Osteoblast (primary cell): Measurements from ENCODE around the gene HS3ST3B1. TPM values are rescaled to one million over a fixed set of nuclear protein-coding genes. Genes with fewer than 3 reads are reported as not detected.

Experiments used
- DNase-seq: peaks from one replicate; pipeline ENCODE4 v3.0.0; 2011; ENCODE audit warnings: low spot score, mixed read lengths; ENCODE audit not compliant: insufficient read length; ENCODE audit errors: missing footprints
- H2AFZ ChIP-seq: 2 replicates; pipeline ENCODE4 v1.6.0; 2011; ENCODE audit warnings: mild to moderate bottlenecking, low read length
- H3K27ac ChIP-seq: 2 replicates; pipeline ENCODE4 v1.5.1; 2011; ENCODE audit warnings: mild to moderate bottlenecking, low read depth, low read length, moderate library complexity
- H3K27me3 ChIP-seq: 2 replicates; pipeline ENCODE4 v1.6.0; 2012; ENCODE audit warnings: mild to moderate bottlenecking, control low read depth, inconsistent platforms, low read length, moderate library complexity; ENCODE audit not compliant: insufficient read depth
- H3K36me3 ChIP-seq: 2 replicates; pipeline ENCODE4 v1.5.1; 2011; ENCODE audit warnings: mild to moderate bottlenecking, low read length, control low read depth, moderate library complexity; ENCODE audit not compliant: insufficient read depth
- H3K4me1 ChIP-seq: 2 replicates; pipeline ENCODE4 v1.5.1; 2011; ENCODE audit warnings: mild to moderate bottlenecking, low read length, control low read depth, moderate library complexity; ENCODE audit not compliant: insufficient read depth
- H3K4me2 ChIP-seq: 2 replicates; pipeline ENCODE4 v1.6.0; 2011; ENCODE audit warnings: mild to moderate bottlenecking, low read length; ENCODE audit not compliant: insufficient read depth
- H3K4me3 ChIP-seq: fragments of 200-600 bp; sonication (generic); 3 replicates; pipeline ENCODE4 v1.5.1; 2012; ENCODE audit warnings: mild to moderate bottlenecking, low read length, inconsistent platforms; ENCODE audit not compliant: insufficient read depth
- H3K79me2 ChIP-seq: 2 replicates; pipeline ENCODE4 v1.6.0; 2012; ENCODE audit warnings: mild to moderate bottlenecking, low read length, control low read depth, inconsistent platforms; ENCODE audit not compliant: insufficient read depth
- H3K9me3 ChIP-seq: 2 replicates; pipeline ENCODE4 v1.5.1; 2011; ENCODE audit warnings: low read depth, low read length, control low read depth
- H4K20me1 ChIP-seq: 2 replicates; pipeline ENCODE4 v1.6.0; 2012; ENCODE audit warnings: mild to moderate bottlenecking, low read length, control low read depth; ENCODE audit not compliant: insufficient read depth
- total RNA-seq: library from RNA; depleted of rRNA; stranded (reverse); fragments of >200 nt; gene quantifications from 2 replicates; pipeline ENCODE4 v1.2.3, GENCODE V29; 2012
- TF ChIP-seq, protein P1 (sequence below): IDR thresholded peaks from 2 replicates; pipeline ENCODE4 v1.5.1; 2011; ENCODE audit warnings: mild to moderate bottlenecking, low read depth, low read length, moderate library complexity; ENCODE audit errors: extremely low read depth

HS3ST3B1 gene
- total RNA-seq, 1 donor, result 13.4 TPM

DNA sequence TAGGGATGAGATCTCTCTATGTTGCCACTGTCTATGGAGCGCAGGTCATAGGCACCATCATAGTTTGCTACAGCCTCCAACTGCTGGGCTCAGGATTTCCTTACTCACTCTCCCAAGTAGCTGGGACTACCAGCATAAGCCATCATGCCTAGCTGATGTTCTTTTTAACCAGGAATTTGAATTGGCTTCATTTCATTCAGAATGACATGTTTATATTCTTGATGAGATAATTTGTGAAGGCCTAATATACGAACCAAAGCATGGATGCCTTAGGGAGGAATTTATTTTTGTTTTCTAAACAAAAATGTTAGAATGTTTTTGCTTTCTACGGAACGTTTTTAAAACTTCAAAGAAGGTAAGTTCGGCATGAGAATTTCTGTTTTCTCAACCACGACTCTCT lies 71.6 kb downstream of the HS3ST3B1 start:
- no peaks in the 10 kb centered on the region for H3K9me3 ChIP-seq
- no peak overlapping the region for H3K27ac ChIP-seq
- no peaks in the 10 kb centered on the region for H3K27me3 ChIP-seq
- no peak overlapping the region for H3K4me2 ChIP-seq
- H3K4me3 ChIP-seq, result no peak overlapping the region
- peaks cover 5% of the 10 kb centered on the region for H3K4me1 ChIP-seq
- no peak overlapping the region for H2AFZ ChIP-seq
- DNase-seq, result no peak
- no peaks in the 10 kb centered on the region for H4K20me1 ChIP-seq
- H3K79me2 ChIP-seq, result no peaks in the 10 kb centered on the region
- TF ChIP-seq, protein P1, sequence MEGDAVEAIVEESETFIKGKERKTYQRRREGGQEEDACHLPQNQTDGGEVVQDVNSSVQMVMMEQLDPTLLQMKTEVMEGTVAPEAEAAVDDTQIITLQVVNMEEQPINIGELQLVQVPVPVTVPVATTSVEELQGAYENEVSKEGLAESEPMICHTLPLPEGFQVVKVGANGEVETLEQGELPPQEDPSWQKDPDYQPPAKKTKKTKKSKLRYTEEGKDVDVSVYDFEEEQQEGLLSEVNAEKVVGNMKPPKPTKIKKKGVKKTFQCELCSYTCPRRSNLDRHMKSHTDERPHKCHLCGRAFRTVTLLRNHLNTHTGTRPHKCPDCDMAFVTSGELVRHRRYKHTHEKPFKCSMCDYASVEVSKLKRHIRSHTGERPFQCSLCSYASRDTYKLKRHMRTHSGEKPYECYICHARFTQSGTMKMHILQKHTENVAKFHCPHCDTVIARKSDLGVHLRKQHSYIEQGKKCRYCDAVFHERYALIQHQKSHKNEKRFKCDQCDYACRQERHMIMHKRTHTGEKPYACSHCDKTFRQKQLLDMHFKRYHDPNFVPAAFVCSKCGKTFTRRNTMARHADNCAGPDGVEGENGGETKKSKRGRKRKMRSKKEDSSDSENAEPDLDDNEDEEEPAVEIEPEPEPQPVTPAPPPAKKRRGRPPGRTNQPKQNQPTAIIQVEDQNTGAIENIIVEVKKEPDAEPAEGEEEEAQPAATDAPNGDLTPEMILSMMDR, result no peak
- no peaks in the 10 kb centered on the region for H3K36me3 ChIP-seq

DNA sequence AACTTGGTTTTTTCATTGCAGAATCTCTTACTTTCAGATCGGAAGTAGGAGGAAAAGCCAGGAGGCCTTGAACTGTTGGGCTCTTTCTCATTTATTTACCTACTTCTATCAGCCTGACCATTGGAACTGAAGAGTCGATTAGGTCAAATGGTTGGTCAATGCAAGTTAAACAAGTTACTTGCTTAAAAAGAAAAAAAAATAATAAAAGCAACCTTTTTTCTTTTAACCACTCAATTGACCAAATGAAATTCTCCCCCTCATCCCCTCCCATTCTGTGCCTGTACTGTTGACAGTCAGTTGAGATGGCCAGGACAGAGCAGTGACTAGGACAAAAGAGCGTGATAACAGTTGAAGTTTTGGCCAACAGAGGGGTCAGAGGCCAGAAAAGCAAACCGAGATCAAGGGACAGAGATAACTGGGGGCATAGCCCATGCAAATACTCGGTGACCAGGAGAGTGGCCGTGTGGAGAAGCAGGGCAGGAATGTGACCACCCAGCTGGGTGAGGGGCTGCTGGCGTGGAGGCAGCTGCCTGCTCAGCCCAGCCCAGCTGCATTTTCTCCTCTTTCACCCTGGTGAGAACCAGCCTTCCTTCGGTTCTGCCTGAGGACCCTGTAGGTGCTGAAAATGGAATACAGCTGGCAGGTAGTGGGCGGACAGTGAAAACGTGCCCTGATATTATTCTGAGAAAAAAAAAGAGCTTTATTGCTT lies 72.2 kb downstream of the HS3ST3B1 start:
- TF ChIP-seq, protein P1, result no peak

DNA sequence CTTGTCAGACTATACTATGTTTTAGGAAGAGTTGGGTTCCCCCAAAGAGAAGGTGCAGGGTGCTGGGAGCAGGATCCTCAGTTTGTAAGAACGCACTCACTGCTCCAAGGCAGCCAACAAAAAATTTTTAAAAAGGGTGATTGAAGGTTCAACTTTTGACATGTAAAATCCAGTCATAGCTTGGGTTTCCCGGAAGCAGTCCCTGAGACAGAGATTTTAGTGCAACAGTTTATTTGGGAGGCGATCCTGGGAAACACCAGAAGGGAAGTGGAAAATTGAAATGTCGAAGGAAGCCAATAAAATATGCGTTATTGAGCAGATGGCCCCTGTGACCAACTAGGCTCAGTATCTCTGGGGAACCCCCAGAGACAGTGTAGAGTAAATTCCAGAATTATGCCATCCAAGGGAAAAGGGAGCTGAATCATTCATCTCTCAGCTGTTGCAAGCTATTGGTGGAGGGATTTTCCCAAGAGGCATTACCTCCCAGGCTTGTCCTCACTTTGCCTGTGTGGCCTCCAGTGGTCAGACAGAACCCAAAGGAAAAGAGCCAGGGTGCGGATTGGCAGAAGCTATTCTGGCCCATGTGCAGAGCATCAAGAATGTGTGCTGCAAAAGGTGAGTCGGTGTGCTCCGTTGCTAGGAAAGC lies 72.9 kb downstream of the HS3ST3B1 start:
- Histone ChIP-seq H2AFZ (no peak overlapping the region), H3K36me3 (no peaks in the 10 kb centered on the region), H3K27ac (no peak overlapping the region), H3K4me2 (no peak overlapping the region), H3K9me3 (no peaks in the 10 kb centered on the region), H3K27me3 (no peaks in the 10 kb centered on the region), H4K20me1 (no peaks in the 10 kb centered on the region), H3K4me1 (peaks cover 5% of the 10 kb centered on the region), H3K4me3 (no peak overlapping the region), H3K79me2 (no peaks in the 10 kb centered on the region)
- TF ChIP-seq, protein P1, result no peak
- no peak for DNase-seq

More for the DNA sequence above, 72.2 kb downstream of the HS3ST3B1 start:
- Histone ChIP-seq H3K36me3 (no peaks in the 10 kb centered on the region), H3K4me3 (no peak overlapping the region), H3K79me2 (no peaks in the 10 kb centered on the region), H3K27me3 (no peaks in the 10 kb centered on the region), H3K9me3 (no peaks in the 10 kb centered on the region), H4K20me1 (no peaks in the 10 kb centered on the region), H3K27ac (no peak overlapping the region), H2AFZ (no peak overlapping the region), H3K4me1 (peaks cover 5% of the 10 kb centered on the region), H3K4me2 (no peak overlapping the region)
- DNase-seq, result no peak

DNA sequence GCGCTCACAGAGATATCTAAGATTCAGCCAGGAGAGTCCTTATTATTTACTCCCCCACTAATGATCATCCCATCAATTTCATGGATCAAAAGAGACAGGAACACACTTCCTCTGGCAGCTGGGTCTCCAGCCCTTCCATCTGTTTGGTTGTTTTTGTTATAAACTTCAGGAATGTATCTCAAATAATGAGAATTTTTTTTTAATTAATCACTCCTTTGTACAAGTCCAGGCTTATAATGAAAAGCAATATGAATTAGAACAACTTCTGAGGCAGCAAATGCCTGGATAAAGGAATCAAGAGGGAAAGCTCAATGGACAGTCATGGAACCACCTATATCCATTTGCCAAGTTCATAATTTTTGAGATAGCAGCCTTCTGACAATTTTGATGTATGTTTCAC lies 73.4 kb downstream of the HS3ST3B1 start:
- Histone ChIP-seq H3K4me3 (no peak overlapping the region), H3K36me3 (no peaks in the 10 kb centered on the region), H2AFZ (no peak overlapping the region), H3K4me2 (no peak overlapping the region), H3K9me3 (no peaks in the 10 kb centered on the region), H3K79me2 (no peaks in the 10 kb centered on the region), H3K27ac (no peak overlapping the region), H4K20me1 (no peaks in the 10 kb centered on the region), H3K4me1 (peaks cover 5% of the 10 kb centered on the region), H3K27me3 (no peaks in the 10 kb centered on the region)
- TF ChIP-seq, protein P1, result no peak
- no peak for DNase-seq
